VCaP (cell line): ENCODE data around the gene SGK1.
"Not testable (repeated sequence)": the region's sequence is repeated elsewhere in the genome, so short reads cannot be mapped to it uniquely, and the experiment has no call there.

Experiments
- H3K27ac ChIP-seq: fragments of 450-650 bp; 2 replicates; pipeline ENCODE4 v1.5.1; 2017
- CTCF ChIP-seq: fragments of 450-650 bp; conservative IDR thresholded peaks from 2 replicates; pipeline ENCODE4 v1.5.1; 2017; ENCODE audit warnings: mild to moderate bottlenecking, moderate library complexity

The SGK1 gene

GRCh38 chr6:134211297-134211696, 106.6 kb downstream of the SGK1 start:
- TF ChIP-seq CTCF, result no peak
- no peak overlapping the region for H3K27ac ChIP-seq

- TF ChIP-seq CTCF, result no peak
- no peak overlapping the region for H3K27ac ChIP-seq
Observed at GRCh38 chr6:134207421-134207820, 110.5 kb downstream of the SGK1 start.

- no peak for TF ChIP-seq CTCF
Observed at GRCh38 chr6:134205366-134205765, 112.5 kb downstream of the SGK1 start.

GRCh38 chr6:134204759-134205158, 113.2 kb downstream of the SGK1 start:
- H3K27ac ChIP-seq, result not testable (repeated sequence)

More at GRCh38 chr6:134205366-134205765, 112.5 kb downstream of the SGK1 start:
- H3K27ac ChIP-seq, result no peak overlapping the region

GRCh38 chr6:134204031-134204430, 113.9 kb downstream of the SGK1 start:
- TF ChIP-seq CTCF, result no peak
- H3K27ac ChIP-seq, result no peak overlapping the region

GRCh38 chr6:134201716-134202115, 116.2 kb downstream of the SGK1 start:
- H3K27ac ChIP-seq, result peak overlapping the region; percentile 77; the same call in 1 of the 2 replicates
- no peak for TF ChIP-seq CTCF

- no peak for TF ChIP-seq CTCF
- peak overlapping the region; percentile 77 for H3K27ac ChIP-seq
Observed at GRCh38 chr6:134199848-134200606, 117.9 kb downstream of the SGK1 start.

GRCh38 chr6:134198093-134198492, 119.8 kb downstream of the SGK1 start:
- no peak for TF ChIP-seq CTCF

GRCh38 chr6:134197685-134198084, 120.2 kb downstream of the SGK1 start:
- peak overlapping the region; percentile 77 for H3K27ac ChIP-seq

More at GRCh38 chr6:134198093-134198492, 119.8 kb downstream of the SGK1 start:
- H3K27ac ChIP-seq, result peak overlapping the region; percentile 77
